HuH-7.5 (cell line): Measurements from ENCODE around the gene NAALADL2.
"Not testable (repeated sequence)": the region's sequence is repeated elsewhere in the genome, so short reads cannot be mapped to it uniquely, and the experiment has no call there.

Experiments
- DNase-seq: peaks from one replicate; pipeline ENCODE4 v3.0.0; 2011; ENCODE audit warnings: low spot score

The NAALADL2 gene

DNA sequence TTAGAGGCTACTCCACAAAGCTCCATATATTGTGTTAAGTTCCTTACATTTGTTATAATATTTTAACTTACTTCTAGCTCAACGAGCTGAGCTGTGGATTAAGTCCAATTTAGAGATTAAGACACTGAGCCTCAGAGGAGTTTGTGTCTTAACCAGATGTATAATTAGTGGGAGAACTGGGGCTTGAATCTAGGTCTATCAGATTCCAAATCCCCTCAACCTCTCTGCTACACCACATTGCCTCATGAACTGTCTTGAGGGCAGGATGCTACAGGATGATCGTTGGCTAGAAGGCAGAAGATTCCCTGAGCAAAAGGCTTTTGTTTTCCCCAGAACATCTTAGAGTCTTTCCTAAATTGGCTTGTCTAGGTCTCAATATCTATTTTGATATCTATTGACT, 890.8 kb downstream of the NAALADL2 start:
- DNase-seq: no peak

DNA sequence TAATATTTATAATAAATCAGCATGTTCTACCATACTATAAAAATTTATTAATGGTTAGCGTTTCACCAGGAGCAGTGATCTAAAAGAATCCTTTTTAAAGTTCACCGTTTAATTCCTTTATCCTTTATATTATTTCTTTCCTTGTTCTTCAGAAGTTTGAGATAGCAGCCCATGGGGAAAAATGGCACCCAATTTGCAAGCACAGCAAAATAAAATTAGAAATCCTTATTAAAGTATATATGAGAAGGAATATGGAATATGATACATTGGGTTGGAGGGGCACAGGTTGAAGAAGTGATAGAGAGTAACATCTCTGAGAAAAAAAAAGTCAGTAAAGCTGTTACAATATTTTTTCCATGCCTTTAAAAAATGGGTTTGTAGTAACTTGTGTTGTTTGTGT, 892.0 kb downstream of the NAALADL2 start:
- no peak for DNase-seq

DNA sequence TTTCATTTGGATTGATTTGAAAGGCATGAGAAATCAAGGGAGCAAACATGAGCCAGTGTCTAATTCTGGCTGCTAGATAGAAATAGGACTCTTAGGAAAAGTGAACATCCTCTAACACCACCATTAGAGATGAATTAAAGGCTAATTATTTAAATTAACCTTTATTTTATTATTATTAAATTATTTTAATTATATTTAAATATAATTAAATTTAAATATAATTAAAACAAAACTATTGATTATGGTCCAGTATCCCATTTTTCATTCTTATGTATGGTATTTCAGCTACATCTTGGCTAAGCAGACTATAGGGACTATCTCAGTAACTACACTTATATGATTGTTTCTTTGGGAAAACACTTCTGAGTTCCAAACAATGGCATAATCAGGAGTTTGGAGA, 904.8 kb downstream of the NAALADL2 start:
- DNase-seq: no peak

DNA sequence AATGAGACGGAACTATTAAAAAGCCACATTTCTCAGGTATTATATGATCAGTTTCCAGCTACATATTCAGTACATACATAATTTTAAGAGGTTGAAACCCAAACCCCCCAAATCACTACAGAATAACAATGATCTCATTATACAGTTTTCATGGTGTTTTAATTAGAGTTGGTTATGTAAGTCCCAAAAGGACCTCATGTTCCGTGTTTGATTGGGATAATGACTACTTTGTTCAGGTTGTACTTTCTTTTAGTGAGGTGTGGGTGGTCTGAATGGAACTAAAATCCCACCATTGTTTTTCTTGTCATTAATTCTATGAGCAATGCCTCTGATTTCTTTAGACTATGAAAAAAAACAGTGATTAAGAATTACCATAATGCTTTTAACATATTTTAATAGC, 905.6 kb downstream of the NAALADL2 start:
- DNase-seq: no peak

DNA sequence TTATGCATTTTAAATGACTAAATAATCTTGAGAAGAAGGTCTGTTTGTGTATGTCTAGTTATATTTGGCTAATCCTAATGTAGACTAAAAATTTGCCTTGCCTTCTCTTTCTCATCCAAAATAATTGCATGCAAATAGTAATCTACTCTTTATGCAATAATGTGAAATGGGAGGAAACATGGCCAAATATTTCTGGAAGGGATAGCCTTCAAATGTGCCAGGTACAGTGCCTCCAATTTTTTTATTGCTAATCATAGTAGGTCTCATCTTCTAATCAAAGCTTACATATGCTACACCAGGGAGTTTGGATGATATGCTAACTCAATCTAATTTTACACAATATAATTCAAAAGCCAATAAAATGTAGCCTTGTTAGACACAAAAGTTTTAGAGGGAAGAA, 911.3 kb downstream of the NAALADL2 start:
- no peak for DNase-seq

GRCh38 chr3:175777495-175777894, 918.4 kb downstream of the NAALADL2 start:
- DNase-seq: no peak

GRCh38 chr3:175777965-175778364, 918.8 kb downstream of the NAALADL2 start:
- DNase-seq: no peak

DNA sequence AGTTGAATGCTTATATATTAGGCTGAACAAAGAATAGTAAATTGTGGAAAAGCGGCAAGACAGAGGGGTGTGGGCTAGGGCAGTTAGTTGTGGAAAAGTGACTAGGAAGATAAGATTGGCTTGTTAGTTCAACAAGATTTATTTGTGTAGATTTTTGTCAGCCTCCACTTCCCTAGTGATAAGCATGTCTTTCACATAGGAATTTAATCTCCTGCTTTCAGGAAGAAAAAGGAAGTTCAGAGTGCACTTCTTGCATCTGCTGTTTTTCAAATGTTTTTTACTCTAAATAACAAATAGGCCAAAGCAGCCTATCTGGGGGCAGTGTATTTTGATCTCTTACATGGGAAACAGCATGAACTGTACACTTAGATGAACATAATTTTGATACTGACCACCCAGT, 919.9 kb downstream of the NAALADL2 start:
- no peak for DNase-seq

GRCh38 chr3:175787109-175787508, 928.0 kb downstream of the NAALADL2 start:
- DNase-seq: not testable (repeated sequence)

DNA sequence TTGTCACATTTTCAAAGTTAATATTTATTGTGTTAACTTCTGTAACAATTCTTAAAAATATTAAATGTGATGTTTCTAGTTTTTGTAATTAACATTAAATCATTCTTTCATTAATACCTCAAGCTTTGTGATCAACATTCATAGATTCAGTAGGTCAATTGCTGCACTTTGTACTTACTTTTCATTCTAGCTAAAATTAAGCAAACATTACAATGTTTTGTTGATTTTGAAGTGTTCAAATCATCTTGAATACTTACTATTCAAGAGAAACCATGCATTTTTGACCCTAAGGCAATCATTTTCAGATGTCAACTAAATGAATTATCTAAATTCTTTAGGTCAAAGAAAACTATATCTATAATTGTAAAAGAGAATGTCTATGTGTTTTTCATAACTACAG, 933.1 kb downstream of the NAALADL2 start:
- no peak for DNase-seq

DNA sequence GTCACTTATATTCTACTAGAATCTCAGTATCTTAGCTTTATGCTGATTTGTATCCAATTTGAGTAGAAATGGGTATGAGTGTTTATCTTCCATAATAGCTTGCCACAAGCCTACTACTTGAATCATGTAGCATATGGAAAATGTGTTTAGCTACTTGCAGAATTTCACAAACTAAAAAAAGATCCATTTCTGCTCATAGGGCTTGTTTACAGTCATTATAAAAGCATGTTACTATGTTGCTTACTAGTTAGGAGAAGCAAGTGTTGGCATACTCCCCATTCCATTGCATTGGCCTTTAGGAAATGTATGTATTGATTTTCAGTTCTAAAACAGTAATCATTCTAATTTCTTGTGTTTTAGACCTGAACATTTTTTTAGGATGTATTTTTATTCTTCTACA, 939.2 kb downstream of the NAALADL2 start:
- no peak for DNase-seq

DNA sequence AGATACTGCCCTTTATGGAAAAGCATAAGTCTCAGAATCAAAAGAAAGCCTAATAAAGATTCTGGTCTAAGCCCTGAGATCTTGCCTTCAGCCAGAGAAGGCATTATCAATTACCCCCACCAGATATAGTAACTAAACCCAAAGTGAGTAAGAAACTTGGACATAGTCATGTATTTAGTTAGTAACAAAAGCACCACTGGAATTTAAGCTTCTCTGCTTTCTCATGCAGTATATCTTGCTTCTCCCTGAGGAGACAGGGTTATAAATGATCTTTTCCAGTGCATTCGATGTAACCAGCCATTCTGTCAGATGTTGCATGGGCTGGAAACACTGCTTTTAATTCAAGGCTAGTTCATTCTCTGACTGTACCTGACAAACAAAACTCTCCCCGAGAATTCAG, 946.7 kb downstream of the NAALADL2 start:
- DNase-seq: no peak

GRCh38 chr3:175807175-175807574, 948.0 kb downstream of the NAALADL2 start:
- DNase-seq: no peak

DNA sequence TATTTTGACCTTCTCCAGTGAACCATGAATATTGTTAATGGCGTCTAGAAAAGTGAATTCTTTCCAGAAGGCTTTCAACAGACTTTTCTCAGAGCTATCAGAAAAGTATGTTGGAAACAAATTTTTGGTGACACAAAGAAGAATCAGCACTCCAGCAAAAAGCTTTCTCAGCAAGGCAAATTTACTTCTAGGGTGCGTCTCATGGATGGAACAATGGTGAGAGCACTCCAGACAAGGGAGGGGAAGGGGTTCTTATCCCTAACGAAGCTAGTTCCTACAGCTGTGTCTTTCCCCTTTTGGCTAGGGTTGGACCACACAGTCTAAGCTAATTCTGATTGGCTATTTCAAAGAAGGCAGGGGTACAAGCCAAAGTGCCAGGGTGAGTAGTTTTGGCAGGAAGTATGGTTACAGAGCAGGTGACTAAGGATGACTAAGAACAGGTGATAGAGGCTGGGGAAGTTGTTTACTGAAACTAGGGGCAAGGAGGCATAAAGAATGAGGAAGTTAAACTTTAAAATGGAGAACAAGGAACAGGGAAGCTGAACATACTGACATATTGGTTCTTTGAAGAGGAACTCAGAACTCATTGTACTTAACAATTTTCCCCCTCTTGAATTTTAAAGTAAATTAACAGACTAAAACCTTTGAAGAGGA, 959.8 kb downstream of the NAALADL2 start:
- no peak for DNase-seq

DNA sequence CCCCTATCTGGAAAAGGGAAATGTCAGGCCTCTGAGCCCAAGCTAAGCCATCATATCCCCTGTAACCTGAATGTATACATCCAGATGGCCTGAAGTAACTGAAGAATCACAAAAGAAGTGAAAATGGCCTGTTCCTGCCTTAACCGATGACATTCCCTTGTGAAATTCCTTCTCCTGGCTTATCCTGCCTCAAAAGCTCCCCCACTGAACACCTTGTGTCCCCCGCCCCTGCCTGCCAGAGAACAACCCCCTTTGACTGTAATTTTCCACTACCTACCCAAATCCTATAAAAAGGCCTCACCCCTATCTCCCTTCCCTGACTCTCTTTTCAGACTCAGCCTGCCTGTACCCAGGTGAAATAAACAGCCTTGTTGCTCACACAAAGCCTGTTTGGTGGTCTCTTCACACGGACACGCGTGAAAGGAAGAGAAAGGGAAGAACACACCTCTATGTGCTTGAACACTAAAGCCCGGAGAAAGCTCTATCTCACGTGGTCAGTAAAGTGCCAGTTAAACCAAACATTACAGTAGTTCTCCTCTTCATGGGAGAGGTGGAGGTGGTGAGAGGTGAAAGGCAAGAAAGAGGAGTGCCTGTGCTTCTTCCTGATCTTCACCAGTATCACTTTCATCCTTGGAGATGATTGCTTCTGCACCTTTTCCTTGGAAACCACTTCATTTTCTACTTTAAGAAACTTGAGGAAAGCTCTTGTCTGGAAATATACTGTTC, 963.8 kb downstream of the NAALADL2 start:
- not testable (repeated sequence) for DNase-seq

GRCh38 chr3:175825016-175825580, 966.0 kb downstream of the NAALADL2 start:
- DNase-seq: not testable (repeated sequence)

- no peak for DNase-seq
These were observed 967.6 kb downstream of the NAALADL2 start for GRCh38 chr3:175826759-175827158.

- DNase-seq: not testable (repeated sequence)
These were observed 970.7 kb downstream of the NAALADL2 start for GRCh38 chr3:175829809-175830208.

DNA sequence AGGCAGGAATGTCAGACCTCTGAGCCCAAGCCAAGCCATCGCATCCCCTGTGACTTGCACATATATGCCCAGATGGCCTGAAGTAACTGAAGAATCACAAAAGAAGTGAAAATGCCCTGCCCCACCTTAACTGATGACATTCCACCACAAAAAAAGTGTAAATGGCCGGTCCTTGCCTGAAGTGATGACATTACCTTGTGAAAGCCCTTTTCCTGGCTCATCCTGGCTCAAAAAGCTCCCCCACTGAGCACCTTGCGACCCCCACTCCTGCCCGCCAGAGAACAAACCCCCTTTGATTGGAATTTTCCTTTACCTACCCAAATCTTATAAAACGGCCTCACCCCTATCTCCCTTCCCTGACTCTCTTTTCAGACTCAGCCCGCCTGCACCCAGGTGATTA, 976.6 kb downstream of the NAALADL2 start:
- DNase-seq: not testable (repeated sequence)

DNA sequence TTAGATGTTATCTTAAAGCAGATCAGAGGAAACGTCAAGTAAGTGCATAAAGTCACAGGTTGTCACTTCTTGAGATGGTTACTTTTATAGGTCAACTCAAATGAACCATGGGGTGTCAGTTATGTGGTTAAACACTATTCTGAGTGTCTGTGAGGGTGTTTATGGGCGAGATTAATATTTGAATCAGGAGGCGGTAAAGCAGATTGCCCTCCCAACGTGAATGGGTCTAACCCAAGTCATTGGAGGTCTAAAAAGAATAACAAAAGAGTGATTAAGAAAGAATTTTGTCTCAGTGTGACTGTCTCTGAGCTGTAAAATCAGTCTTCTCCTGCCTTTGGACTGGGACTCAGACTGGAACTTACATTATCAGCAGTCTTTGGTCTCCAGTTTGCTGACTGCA, 977.5 kb downstream of the NAALADL2 start:
- no peak for DNase-seq

- no peak for DNase-seq
These were observed 978.8 kb downstream of the NAALADL2 start for GRCh38 chr3:175837962-175838361.

GRCh38 chr3:175839366-175840005, 980.4 kb downstream of the NAALADL2 start:
- no peak for DNase-seq

- no peak for DNase-seq
These were observed 992.4 kb downstream of the NAALADL2 start for GRCh38 chr3:175851541-175851940.
